ENCODE data around the gene SLC25A52.
A peak's percentile ranks its signal among the peaks of the same experiment; 100 is the strongest.

Gene SLC25A52

GRCh38 chr18:31719363-31720006 lies 41.2 kb downstream of the SLC25A52 start:
- Histone ChIP-seq H3K36me3 (ENCODE audit: control insufficient read depth in 4 of 4, insufficient read depth in 4 of 4, low read length in 3 of 4) (no peaks in the 10 kb centered on the region), H3K9me3 (ENCODE audit: control extremely low read depth in 1 of 5, control insufficient read depth in 4 of 5, insufficient read depth in 2 of 5, low read depth in 1 of 5, low read length in 4 of 5) (peaks cover 0 to 9% (median 3%) of the 10 kb centered on the region in 5 experiments), H3K27me3 (replicated peaks in 2 of 5; ENCODE audit: control insufficient read depth in 4 of 5, insufficient read depth in 5 of 5, low read length in 4 of 5) (no peaks in the 10 kb centered on the region), H3K27ac (ENCODE audit: insufficient read depth in 1 of 2, low read depth in 1 of 2, low read length in 2 of 2, poor library complexity in 1 of 2, severe bottlenecking in 2 of 2) (no peak overlapping the region), H3K4me1 (ENCODE audit: control extremely low read depth in 1 of 4, control insufficient read depth in 4 of 4, insufficient read depth in 4 of 4, low read length in 3 of 4) (peaks cover 0 to 16% (median 3%) of the 10 kb centered on the region in 4 experiments), H3K4me3 (ENCODE audit: control insufficient read depth in 1 of 7, extremely low read depth in 1 of 7, insufficient read depth in 4 of 7, low read depth in 2 of 7, low read length in 6 of 7) (no peak overlapping the region)
- WGBS (ENCODE audit: insufficient coverage) = 95% methylated on average over 7 of the region's 7 CpGs
- CTCF ChIA-PET = interaction anchor here (0.7 to 1.9 kb wide), 7 partner anchors 9 to 164 kb away, joined by 3 to 5 read pairs (median 4); no protein-coding TSS in a partner anchor
- POLR2A ChIA-PET = interaction anchor here (0.6 kb wide), 1 partner anchor 22 kb away, joined by 3 read pairs; no protein-coding TSS in a partner anchor
- no peak for DNase-seq

- no peak for DNase-seq
- Histone ChIP-seq H3K4me1 (ENCODE audit: control extremely low read depth in 1 of 4, control insufficient read depth in 4 of 4, insufficient read depth in 4 of 4, low read length in 3 of 4) (peaks cover 0 to 8% (median 0%) of the 10 kb centered on the region in 4 experiments), H3K27me3 (replicated peaks in 2 of 5; ENCODE audit: control insufficient read depth in 4 of 5, insufficient read depth in 5 of 5, low read length in 4 of 5) (no peaks in the 10 kb centered on the region), H3K27ac (ENCODE audit: insufficient read depth in 1 of 2, low read depth in 1 of 2, low read length in 2 of 2, poor library complexity in 1 of 2, severe bottlenecking in 2 of 2) (no peak overlapping the region), H3K9me3 (ENCODE audit: control extremely low read depth in 1 of 5, control insufficient read depth in 4 of 5, insufficient read depth in 2 of 5, low read depth in 1 of 5, low read length in 4 of 5) (peaks cover 0 to 9% (median 3%) of the 10 kb centered on the region in 5 experiments), H3K4me3 (ENCODE audit: control insufficient read depth in 1 of 7, extremely low read depth in 1 of 7, insufficient read depth in 4 of 7, low read depth in 2 of 7, low read length in 6 of 7) (no peak overlapping the region), H3K36me3 (ENCODE audit: control insufficient read depth in 4 of 4, insufficient read depth in 4 of 4, low read length in 3 of 4) (no peaks in the 10 kb centered on the region)
- WGBS (ENCODE audit: insufficient coverage) = no CpG with 5 or more reads among the region's 3 CpGs
- ChIA-PET POLR2A (interaction anchor here (0.7 kb wide), 1 partner anchor 108 kb away, joined by 4 read pairs; no protein-coding TSS in a partner anchor), CTCF (interaction anchor here (0.9 to 1.9 kb wide), 4 partner anchors 12 to 162 kb away, joined by 3 to 5 read pairs (median 4); no protein-coding TSS in a partner anchor)
Observed at GRCh38 chr18:31718386-31718785, 42.3 kb downstream of the SLC25A52 start.

GRCh38 chr18:31716362-31716761 lies 44.3 kb downstream of the SLC25A52 start:
- POLR2A ChIA-PET = no interaction called here
- Histone ChIP-seq H3K4me3 (ENCODE audit: control insufficient read depth in 1 of 7, extremely low read depth in 1 of 7, insufficient read depth in 4 of 7, low read depth in 2 of 7, low read length in 6 of 7) (no peak overlapping the region), H3K27me3 (replicated peaks in 2 of 5; ENCODE audit: control insufficient read depth in 4 of 5, insufficient read depth in 5 of 5, low read length in 4 of 5) (no peaks in the 10 kb centered on the region), H3K4me1 (ENCODE audit: control extremely low read depth in 1 of 4, control insufficient read depth in 4 of 4, insufficient read depth in 4 of 4, low read length in 3 of 4) (no peaks in the 10 kb centered on the region), H3K27ac (ENCODE audit: insufficient read depth in 1 of 2, low read depth in 1 of 2, low read length in 2 of 2, poor library complexity in 1 of 2, severe bottlenecking in 2 of 2) (no peak overlapping the region), H3K9me3 (ENCODE audit: control extremely low read depth in 1 of 5, control insufficient read depth in 4 of 5, insufficient read depth in 2 of 5, low read depth in 1 of 5, low read length in 4 of 5) (peaks cover 0 to 9% (median 3%) of the 10 kb centered on the region in 5 experiments), H3K36me3 (ENCODE audit: control insufficient read depth in 4 of 4, insufficient read depth in 4 of 4, low read length in 3 of 4) (no peaks in the 10 kb centered on the region)
- WGBS (ENCODE audit: insufficient coverage) = 100% methylated on average over 2 of the region's 3 CpGs
- no peak for DNase-seq
- CTCF ChIA-PET = interaction anchor here (0.6 to 3.4 kb wide), 2 partner anchors 8 to 142 kb away, joined by 3 to 11 read pairs; no protein-coding TSS in a partner anchor

- DNase-seq = peak in 1 of 3 donors; percentile 48
- 100% methylated on average over 2 of the region's 3 CpGs for whole genome bisulfite sequencing (ENCODE audit: insufficient coverage)
- no peak overlapping the region for H3K4me3 ChIP-seq (ENCODE audit: control insufficient read depth in 1 of 7, extremely low read depth in 1 of 7, insufficient read depth in 4 of 7, low read depth in 2 of 7, low read length in 6 of 7)
- CTCF ChIA-PET = interaction anchor here (1.4 to 1.9 kb wide), 2 partner anchors 11 to 13 kb away, joined by 7 read pairs; no protein-coding TSS in a partner anchor
- H3K27ac ChIP-seq (ENCODE audit: insufficient read depth in 1 of 2, low read depth in 1 of 2, low read length in 2 of 2, poor library complexity in 1 of 2, severe bottlenecking in 2 of 2) = no peak overlapping the region
- H3K27me3 ChIP-seq (replicated peaks in 2 of 5; ENCODE audit: control insufficient read depth in 4 of 5, insufficient read depth in 5 of 5, low read length in 4 of 5) = no peaks in the 10 kb centered on the region
- POLR2A ChIA-PET = no interaction called here
- H3K4me1 ChIP-seq (ENCODE audit: control extremely low read depth in 1 of 4, control insufficient read depth in 4 of 4, insufficient read depth in 4 of 4, low read length in 3 of 4) = peaks cover 0 to 7% (median 3%) of the 10 kb centered on the region in 4 experiments
- H3K36me3 ChIP-seq (ENCODE audit: control insufficient read depth in 4 of 4, insufficient read depth in 4 of 4, low read length in 3 of 4) = no peaks in the 10 kb centered on the region
- H3K9me3 ChIP-seq (ENCODE audit: control extremely low read depth in 1 of 5, control insufficient read depth in 4 of 5, insufficient read depth in 2 of 5, low read depth in 1 of 5, low read length in 4 of 5) = no peaks in the 10 kb centered on the region
Observed at GRCh38 chr18:31711365-31712172, 49.1 kb downstream of the SLC25A52 start.

- peaks cover 0 to 7% (median 3%) of the 10 kb centered on the region in 4 experiments for H3K4me1 ChIP-seq (ENCODE audit: control extremely low read depth in 1 of 4, control insufficient read depth in 4 of 4, insufficient read depth in 4 of 4, low read length in 3 of 4)
- 48% methylated on average over 3 of the region's 3 CpGs for WGBS (ENCODE audit: insufficient coverage)
- H3K27ac ChIP-seq (ENCODE audit: insufficient read depth in 1 of 2, low read depth in 1 of 2, low read length in 2 of 2, poor library complexity in 1 of 2, severe bottlenecking in 2 of 2) = peak overlapping the region in 1 of 2 experiments; percentile 2
- H3K36me3 ChIP-seq (ENCODE audit: control insufficient read depth in 4 of 4, insufficient read depth in 4 of 4, low read length in 3 of 4) = no peaks in the 10 kb centered on the region
- no peaks in the 10 kb centered on the region for H3K27me3 ChIP-seq (replicated peaks in 2 of 5; ENCODE audit: control insufficient read depth in 4 of 5, insufficient read depth in 5 of 5, low read length in 4 of 5)
- H3K4me3 ChIP-seq (ENCODE audit: control insufficient read depth in 1 of 7, extremely low read depth in 1 of 7, insufficient read depth in 4 of 7, low read depth in 2 of 7, low read length in 6 of 7) = no peak overlapping the region
- CTCF ChIA-PET = interaction anchor here (1.4 to 1.9 kb wide), 2 partner anchors 11 to 14 kb away, joined by 7 read pairs; no protein-coding TSS in a partner anchor
- DNase-seq = peak; percentile 46 to 72 (median 61)
- POLR2A ChIA-PET = no interaction called here
- H3K9me3 ChIP-seq (ENCODE audit: control extremely low read depth in 1 of 5, control insufficient read depth in 4 of 5, insufficient read depth in 2 of 5, low read depth in 1 of 5, low read length in 4 of 5) = no peaks in the 10 kb centered on the region
Observed at GRCh38 chr18:31710826-31711225, 49.9 kb downstream of the SLC25A52 start.
